Putamen (tissue), 1 donor: Measurements from ENCODE around the gene SRC.

Experiments used
- DNase-seq: peaks from one replicate; pipeline ENCODE4 v3.0.0-alpha.2; 2016; ENCODE audit warnings: low spot score

The SRC gene

GRCh38 chr20:37396416-37397075, 50.6 kb downstream of the SRC start:
- DNase-seq: no peak

- DNase-seq: no peak
These were observed 51.4 kb downstream of the SRC start for GRCh38 chr20:37397076-37397953.

GRCh38 chr20:37397954-37398749, 52.2 kb downstream of the SRC start:
- DNase-seq: no peak

GRCh38 chr20:37398750-37399621, 53.0 kb downstream of the SRC start:
- no peak for DNase-seq

- no peak for DNase-seq
These were observed 55.5 kb downstream of the SRC start for GRCh38 chr20:37401282-37401929.

- DNase-seq: no peak
These were observed 56.2 kb downstream of the SRC start for GRCh38 chr20:37401930-37402675.

GRCh38 chr20:37403107-37404033, 57.4 kb downstream of the SRC start:
- DNase-seq: no peak

- no peak for DNase-seq
These were observed 58.5 kb downstream of the SRC start for GRCh38 chr20:37404461-37404890.

- no peak for DNase-seq
These were observed 59.5 kb downstream of the SRC start for GRCh38 chr20:37405351-37405897.

- DNase-seq: peak; percentile 47
These were observed 60.4 kb downstream of the SRC start for GRCh38 chr20:37406010-37406998.

- no peak for DNase-seq
These were observed 61.2 kb downstream of the SRC start for GRCh38 chr20:37407019-37407566.

- no peak for DNase-seq
These were observed 61.6 kb downstream of the SRC start for GRCh38 chr20:37407573-37408002.

- no peak for DNase-seq
These were observed 62.6 kb downstream of the SRC start for GRCh38 chr20:37408302-37409193.

GRCh38 chr20:37411408-37412219, 65.7 kb downstream of the SRC start:
- no peak for DNase-seq

- no peak for DNase-seq
These were observed 67.0 kb downstream of the SRC start for GRCh38 chr20:37413023-37413334.
